ENCODE measurements around the gene SENP5. TPM values are rescaled to one million over a fixed set of nuclear protein-coding genes. Genes with fewer than 3 reads are reported as not detected.
"Not testable (repeated sequence)": the region's sequence is repeated elsewhere in the genome, so short reads cannot be mapped to it uniquely, and the experiment has no call there.

The SENP5 gene
- polyA plus RNA-seq, 5 donors = 24.2 to 35.1 (median 28.5) TPM

- DNase-seq = no peak
Observed at GRCh38 chr3:196938124-196938523, 70.4 kb downstream of the SENP5 start.

DNA sequence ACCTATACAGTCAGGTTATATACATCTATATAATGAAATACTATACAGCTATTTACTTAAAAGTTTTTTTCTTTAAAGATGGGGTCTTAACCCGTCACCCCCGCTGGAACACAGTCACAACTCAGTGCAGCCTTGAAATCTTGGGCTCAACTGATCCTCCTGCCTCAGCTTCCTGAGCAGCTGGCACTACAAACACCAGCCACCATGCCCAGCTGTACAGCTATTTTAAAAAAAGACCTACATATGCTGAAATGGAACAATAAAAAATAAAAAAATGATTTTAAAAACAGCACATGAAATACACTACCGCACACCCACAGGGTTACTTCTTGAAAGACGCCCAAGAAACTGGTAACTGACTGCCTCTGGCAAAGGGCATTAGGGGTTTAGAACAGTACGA lies 70.9 kb downstream of the SENP5 start:
- DNase-seq = no peak

DNA sequence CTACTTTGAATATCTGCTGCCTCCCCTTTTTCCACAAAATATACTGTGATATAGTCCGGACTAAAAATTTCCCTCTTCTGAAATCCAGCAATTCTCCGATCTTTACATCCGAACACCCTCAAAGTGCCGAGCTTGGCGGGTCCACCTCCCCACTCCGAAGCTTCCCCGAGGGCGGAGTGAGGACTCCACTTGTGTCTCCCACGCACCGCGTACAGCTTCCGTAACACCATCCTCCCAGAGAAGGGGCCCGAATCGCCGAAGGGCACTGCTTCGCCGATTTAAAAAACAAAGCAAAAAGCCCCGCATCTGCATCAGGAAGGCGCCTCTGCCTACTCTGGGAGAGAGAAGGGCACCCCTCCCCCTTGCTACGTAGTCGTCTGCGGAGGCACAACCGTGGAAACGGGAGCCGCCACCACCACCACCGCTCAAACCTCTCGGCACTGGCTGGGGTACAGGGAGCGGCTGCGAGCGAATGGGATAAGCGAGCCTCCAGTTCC lies 74.1 kb downstream of the SENP5 start:
- DNase-seq = peak in 1 of 2 donors; percentile 25

- DNase-seq = peak; percentile 97 to 98
Observed at GRCh38 chr3:196942226-196942914, 74.7 kb downstream of the SENP5 start, which contains the start of gene NCBP2. NCBP2 (minus strand) TSS chr3:196942528; CDS start chr3:196942503, 25 bp downstream.

- no peak for DNase-seq
Observed at GRCh38 chr3:196942915-196943277, 75.2 kb downstream of the SENP5 start.

GRCh38 chr3:196944037-196944790 lies 76.5 kb downstream of the SENP5 start:
- not testable (repeated sequence) for DNase-seq

DNA sequence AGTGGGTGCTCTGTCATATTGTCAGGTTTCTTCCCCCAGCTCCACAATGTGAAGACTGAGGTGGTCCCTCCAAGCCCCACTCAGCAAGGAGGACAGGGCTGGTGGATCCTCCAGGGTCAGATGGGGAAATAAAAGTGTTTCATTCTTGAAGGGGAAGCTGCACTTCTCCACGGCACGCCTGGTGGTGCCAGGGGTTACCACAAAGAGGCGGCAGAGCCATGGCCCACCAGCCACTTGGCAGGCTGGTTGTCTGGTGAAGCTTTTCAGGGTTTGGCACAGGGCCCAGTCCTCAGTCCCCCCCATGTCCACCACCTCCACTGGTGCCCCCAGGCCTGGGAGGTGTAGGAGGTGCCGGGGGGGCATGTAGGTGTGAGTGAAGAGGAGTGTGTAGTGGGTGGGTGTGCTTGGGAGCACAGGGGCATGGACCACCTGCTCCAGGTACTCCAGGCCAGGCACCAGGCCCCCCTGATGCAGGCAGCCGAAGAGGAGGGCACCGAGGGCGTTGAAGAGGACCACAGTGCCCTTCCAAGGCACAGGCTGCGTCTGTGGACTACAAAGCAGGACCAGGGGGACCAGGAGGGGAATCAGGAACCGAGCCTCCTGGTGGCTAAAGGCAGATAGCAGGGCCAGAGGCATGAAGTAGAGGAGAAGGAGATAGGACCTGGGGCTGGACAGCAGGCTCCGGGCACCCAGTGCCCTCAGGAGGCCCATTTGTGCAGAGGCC lies 79.6 kb downstream of the SENP5 start:
- DNase-seq = no peak

DNA sequence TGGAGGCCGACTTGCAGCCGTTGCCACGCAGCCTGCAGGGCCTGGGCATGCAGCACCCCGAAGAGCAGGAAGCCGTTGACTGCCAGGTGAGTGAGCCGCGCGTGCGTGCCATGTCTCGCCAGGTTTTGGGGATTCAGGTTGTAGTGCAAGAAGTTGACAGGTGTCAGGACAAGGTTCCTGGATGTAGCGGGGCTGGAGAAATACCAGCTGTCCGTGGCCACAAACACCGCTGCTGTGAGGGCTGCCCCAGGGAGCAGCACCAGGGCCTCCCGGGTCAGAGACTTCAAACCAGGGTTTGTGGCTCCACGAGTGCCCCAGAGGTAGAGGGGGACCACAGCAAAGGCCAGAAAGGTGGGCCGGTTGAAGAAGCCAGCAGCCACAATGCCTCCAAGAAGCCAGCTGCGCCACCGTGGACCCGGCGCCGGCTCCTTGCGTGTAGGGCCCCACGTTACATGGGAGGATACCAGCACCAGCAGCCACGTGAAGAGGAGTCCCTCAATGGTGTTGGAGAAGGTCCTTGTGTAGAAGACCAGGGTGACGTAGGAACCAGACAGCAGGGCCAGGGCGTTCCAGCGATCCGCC lies 80.2 kb downstream of the SENP5 start:
- no peak for DNase-seq

DNA sequence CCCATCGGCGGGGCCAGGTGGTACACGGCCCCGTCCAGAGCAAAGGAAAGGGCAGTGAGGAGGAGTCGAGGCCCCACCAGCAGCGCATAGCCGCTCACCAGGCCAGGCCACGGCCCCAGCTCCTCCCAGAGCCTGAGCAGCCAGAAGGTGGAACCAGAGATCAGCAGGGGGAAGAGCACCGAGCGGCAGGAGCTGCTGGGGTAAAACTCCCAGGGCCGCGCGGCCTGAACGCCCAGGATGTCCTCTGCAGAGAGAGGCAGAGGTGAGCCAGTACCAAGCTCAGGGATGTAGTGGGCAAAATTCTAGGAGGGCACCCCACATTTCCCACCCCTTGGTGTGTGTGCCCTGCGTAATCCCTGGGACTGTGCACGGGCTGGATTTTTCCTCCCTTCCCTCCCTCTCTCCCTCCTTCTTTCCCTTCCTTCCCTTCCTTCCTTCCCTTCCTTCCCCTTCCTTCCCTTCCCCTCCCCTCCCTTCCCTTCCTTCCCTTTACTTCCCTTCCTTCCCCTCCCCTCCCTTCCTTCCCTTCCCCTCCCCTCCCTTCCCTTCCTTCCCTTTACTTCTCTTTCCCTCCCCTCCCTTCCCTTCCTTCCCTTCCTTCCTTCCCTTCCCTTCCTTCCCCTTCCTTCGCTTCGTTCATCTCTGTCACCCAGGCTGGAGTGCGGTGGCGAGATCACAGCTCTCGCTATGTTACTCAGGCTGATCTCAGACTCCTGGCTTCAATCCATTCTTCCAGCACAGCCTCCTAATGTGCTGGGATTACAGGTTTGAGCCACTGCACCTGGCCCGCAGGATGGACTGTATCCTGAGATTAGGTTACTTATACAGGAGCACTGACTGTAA lies 80.9 kb downstream of the SENP5 start:
- no peak for DNase-seq

DNA sequence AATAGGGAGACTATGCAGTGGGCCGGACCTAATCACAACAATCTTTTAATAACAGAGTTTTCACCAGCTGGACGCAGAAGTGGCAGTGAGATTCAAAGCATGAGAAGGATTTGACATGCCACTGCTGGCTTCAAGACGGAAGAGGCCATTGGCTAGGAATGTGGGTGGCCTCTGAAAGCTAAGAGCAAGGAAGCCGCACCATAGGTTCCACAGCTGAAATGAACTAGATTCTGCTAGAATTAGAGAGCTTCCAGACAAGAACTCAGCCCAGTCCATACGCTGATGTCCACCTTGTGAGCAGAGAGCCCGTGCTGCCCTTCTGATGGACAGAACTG lies 81.5 kb downstream of the SENP5 start:
- no peak for DNase-seq

- DNase-seq = no peak
Observed at GRCh38 chr3:196949750-196950149, 82.0 kb downstream of the SENP5 start.

DNA sequence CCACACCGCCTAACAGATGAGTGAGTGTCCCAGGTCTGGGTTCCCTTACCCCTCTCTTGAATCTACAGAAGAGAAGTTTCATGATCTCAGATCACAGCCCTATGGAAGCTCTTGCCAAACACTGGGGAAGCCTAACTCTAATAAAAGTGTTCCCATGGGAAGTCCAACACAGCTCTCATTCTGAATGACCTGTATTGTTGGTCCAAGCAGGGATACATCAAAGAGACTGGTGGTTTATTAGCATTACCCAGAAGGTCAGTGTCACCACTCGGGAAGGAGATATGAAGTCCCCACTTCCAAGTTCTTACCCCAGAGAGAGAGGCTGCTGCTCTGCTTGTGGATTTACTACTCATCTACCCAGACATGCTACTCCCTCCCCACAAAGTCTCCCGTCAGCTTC lies 83.7 kb downstream of the SENP5 start:
- DNase-seq = no peak

GRCh38 chr3:196954832-196955231 lies 87.1 kb downstream of the SENP5 start:
- DNase-seq = no peak

DNA sequence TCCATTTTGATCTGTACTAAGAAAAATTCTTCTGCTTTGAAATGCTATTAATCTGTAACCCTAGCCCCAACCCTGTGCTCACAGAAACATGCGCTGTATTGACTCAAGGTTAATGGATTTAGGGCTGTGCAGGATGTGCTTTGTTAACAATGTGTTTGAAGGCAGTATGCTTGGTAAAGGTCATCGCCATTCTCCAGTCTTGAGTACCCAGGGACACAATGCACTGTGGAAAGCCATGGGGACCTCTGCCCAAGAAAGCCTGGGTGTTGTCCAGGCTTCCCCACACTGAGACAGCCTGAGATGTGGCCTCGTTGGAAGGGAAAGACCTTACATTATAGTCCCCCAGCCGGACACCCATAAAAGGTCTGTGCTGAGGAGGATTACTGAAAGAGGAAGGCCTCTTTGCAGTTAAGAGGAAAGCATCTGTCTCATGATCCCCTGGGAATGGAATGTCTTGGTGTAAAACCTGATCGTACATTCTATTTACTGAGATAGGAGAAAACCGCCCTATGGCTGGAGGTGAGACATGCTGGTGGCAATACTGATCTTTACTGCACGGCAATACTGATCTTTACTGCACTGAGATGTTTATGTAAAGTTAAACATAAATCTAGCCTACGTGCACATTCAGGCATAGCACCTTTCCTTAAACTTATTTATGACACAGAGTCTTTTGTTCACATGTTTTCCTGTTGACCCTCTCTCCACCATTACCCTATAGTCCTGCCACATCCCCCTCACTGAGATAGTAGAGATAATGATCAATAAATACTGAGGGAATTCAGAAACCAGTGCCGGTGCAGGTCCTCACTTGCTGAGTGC lies 94.6 kb downstream of the SENP5 start:
- no peak for DNase-seq

- no peak for DNase-seq
Observed at GRCh38 chr3:196962930-196963630, 95.4 kb downstream of the SENP5 start.

DNA sequence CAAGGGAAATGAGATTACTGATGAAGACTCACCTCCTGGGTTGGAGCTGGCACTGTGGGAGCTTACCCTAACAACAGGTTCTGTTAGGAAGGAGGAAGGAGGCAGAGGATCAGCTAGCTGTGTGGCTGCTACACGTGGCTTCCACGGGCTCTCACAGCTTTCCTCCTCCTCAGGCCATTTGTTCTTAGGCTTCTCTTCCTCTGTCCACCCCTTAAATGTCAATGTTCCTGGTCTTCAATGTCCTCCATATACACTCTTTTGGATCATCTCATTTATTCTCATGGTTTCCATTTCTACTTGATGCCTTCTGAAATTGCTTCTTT lies 95.9 kb downstream of the SENP5 start:
- no peak for DNase-seq

DNA sequence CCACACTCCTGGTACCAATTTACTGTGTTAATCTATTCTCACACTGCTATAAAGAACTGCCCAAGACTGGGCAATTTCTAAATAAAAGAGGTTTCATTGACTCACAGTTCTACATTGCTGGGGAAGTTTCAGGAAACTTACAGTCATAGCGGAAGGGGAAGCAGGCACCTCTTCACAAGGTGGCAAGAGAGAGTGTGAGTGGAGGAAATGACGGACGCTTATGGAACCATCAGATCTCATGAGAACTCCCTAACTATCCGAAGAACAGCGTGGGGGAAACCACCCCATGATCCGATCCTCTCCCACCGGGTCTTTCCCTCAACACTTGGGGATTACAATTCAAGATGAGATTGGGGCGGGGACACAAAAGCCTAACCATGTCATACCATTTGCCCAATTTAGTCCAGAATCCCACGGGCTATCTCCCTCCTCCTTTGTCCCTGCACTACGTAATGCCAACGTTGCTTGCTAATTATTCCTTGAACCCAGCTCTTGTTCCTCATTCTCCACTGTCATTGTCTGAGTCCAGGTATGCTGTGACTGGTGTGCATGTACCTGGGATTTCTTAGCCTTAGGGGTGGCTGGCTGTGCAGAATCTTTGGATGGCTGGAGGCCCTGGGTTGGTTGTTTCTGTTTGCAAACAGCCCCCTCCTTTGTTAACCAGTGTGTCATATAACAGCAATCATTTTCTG lies 97.5 kb downstream of the SENP5 start:
- no peak for DNase-seq

GRCh38 chr3:196965804-196966173 lies 98.1 kb downstream of the SENP5 start:
- DNase-seq = no peak

Measured in right lung (tissue), 5 donors.